Kidney (tissue), 14 donors: ENCODE measurements around the gene GUCY1B1. TPM values are rescaled to one million over a fixed set of nuclear protein-coding genes. Genes with fewer than 3 reads are reported as not detected.
A peak's percentile ranks its signal among the peaks of the same experiment; 100 is the strongest.

ENCODE experiments used
- DNase-seq, 5 donors: peaks; one replicate each; pipeline ENCODE4 v3.0.0-alpha.2; 2013 to 2020
- FAIRE-seq: peaks from 2 replicates; lab custom pipeline; 2012; peaks lifted over from hg19 to GRCh38; lab: Jason Lieb, UNC
- H3K27ac ChIP-seq, 2 donors: one replicate each; pipeline ENCODE4 v1.7.0; 2013; ENCODE audit warnings: low read depth in 2 of 2, low read length in 2 of 2, inconsistent platforms in 1 of 2
- H3K27me3 ChIP-seq: one replicate; pipeline ENCODE4 v1.7.1; 2013; ENCODE audit warnings: low read length, inconsistent platforms; ENCODE audit not compliant: control insufficient read depth, insufficient read depth
- H3K36me3 ChIP-seq, 3 donors: one replicate each; pipeline versions ENCODE4 v1.7.0 to v1.7.1; 2013; ENCODE audit warnings: low read length in 3 of 3, control low read depth in 1 of 3, inconsistent platforms in 1 of 3; ENCODE audit not compliant: insufficient read depth in 3 of 3, control insufficient read depth in 2 of 3
- H3K4me1 ChIP-seq, 3 donors: one replicate each; pipeline versions ENCODE4 v1.7.0 to v1.7.1; 2013; ENCODE audit warnings: low read length in 3 of 3, inconsistent platforms in 1 of 3, low read depth in 1 of 3; ENCODE audit not compliant: control insufficient read depth in 2 of 3, insufficient read depth in 2 of 3
- H3K4me3 ChIP-seq, 3 donors: one replicate each; pipeline versions ENCODE4 v1.7.0 to v1.8.1; 2013; ENCODE audit warnings: low read length in 3 of 3, control low read depth in 1 of 3, inconsistent platforms in 1 of 3
- H3K9ac ChIP-seq, 3 donors: one replicate each; pipeline versions ENCODE4 v1.7.0 to v1.7.1; 2013; ENCODE audit warnings: low read length in 3 of 3, control low read depth in 1 of 3, inconsistent platforms in 1 of 3
- H3K9me3 ChIP-seq, 3 donors: one replicate each; pipeline versions ENCODE4 v1.7.0 to v1.7.1; 2013; ENCODE audit warnings: low read length in 3 of 3, control low read depth in 1 of 3, inconsistent platforms in 1 of 3; ENCODE audit not compliant: control insufficient read depth in 2 of 3, insufficient read depth in 1 of 3
- CTCF ChIP-seq: IDR thresholded peaks from 3 replicates; pipeline ENCODE4 v1.5.1; 2012; ENCODE audit warnings: mild to moderate bottlenecking, moderate library complexity, borderline replicate concordance; ENCODE audit not compliant: insufficient read depth; ENCODE audit errors: extremely low read depth
- intact Hi-C: fragments of 100-400 bp; cut with DNase I; formaldehyde crosslinking; loops from one replicate; pipeline ENCODE4 v1.11.1; 2022
- polyA plus RNA-seq: library from polyadenylated mRNA; stranded (reverse); fragments of 350-450 nt; fragmentation: Illumina TruSeq; extraction: RNeasy Lipid Tissue Mini Kit (QIAGEN cat#74804); gene quantifications from one replicate; pipeline ENCODE4 v1.2.3, GENCODE V29; 2014; ENCODE audit warnings: low read depth, low replicate concordance; ENCODE audit not compliant: insufficient read depth
- total RNA-seq: library from RNA; stranded (reverse); fragmentation: NEBNext Ultra II Directional; extraction: Animal tissue kit (Norgen Biotek cat#: 25700); gene quantifications from one replicate; pipeline ENCODE4 v1.2.1, GENCODE V29; 2021
- donor health status: control.
- donor health status: control.
- donor health status: control.
- donor health status: control.
- donor health status: control.
- donor health status: DM: yes; HTN: yes; CAD: no.
- donor health status: Normal renal cell carcinoma (clear cell type).

GUCY1B1 gene
- total and polyA plus RNA-seq, 2 donors from 2014 or later = 13.2 to 24.7 TPM

GRCh38 chr4:155773196-155773800 is 14.5 kb downstream of the GUCY1B1 start:
- intact Hi-C loops = no loop called here
- Histone ChIP-seq H3K9me3 (no peaks in the 10 kb centered on the region), H3K27me3 (no peaks in the 10 kb centered on the region), H3K27ac (no peak overlapping the region), H3K4me1 (no peaks in the 10 kb centered on the region), H3K4me3 (no peak overlapping the region), H3K9ac (no peak overlapping the region), H3K36me3 (no peaks in the 10 kb centered on the region)
- FAIRE-seq = no peak
- no peak for DNase-seq
- no peak for TF ChIP-seq CTCF

DNA sequence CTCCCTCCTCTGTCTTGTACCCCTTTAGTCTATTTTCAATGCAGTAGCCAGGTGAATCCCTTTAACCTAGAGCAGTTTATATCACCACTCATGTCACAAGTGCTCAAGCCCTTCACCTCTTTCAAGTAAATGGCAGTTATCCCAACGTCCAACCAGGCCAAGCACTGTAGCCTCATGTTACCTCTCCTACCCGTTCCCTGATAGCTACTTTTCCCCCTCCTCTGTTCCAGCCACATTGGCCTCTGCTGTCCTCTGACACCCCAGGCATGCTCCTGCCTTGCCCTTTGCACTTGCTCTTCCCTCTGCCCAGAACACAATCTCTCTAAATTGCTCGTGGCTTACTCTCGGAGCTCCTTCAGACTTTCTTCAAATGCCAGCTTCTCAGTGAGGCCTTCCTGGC is 15.2 kb downstream of the GUCY1B1 start:
- no peak for FAIRE-seq
- H3K4me3 ChIP-seq = no peak overlapping the region
- intact Hi-C loops = no loop called here
- H3K36me3 ChIP-seq = peaks cover 0 to 1% (median 0%) of the 10 kb centered on the region in 3 donors
- DNase-seq = no peak
- H3K27ac ChIP-seq = no peak overlapping the region
- H3K9ac ChIP-seq = no peak overlapping the region
- no peak for TF ChIP-seq CTCF
- no peaks in the 10 kb centered on the region for H3K4me1 ChIP-seq
- H3K9me3 ChIP-seq = no peaks in the 10 kb centered on the region
- no peaks in the 10 kb centered on the region for H3K27me3 ChIP-seq

- Histone ChIP-seq H3K4me3 (no peak overlapping the region), H3K9ac (no peak overlapping the region), H3K9me3 (no peaks in the 10 kb centered on the region), H3K27ac (peak overlapping the region; percentile 3 to 5), H3K27me3 (no peaks in the 10 kb centered on the region), H3K4me1 (no peaks in the 10 kb centered on the region), H3K36me3 (peaks cover 0 to 2% (median 0%) of the 10 kb centered on the region in 3 donors)
- intact Hi-C loops = no loop called here
- DNase-seq (peak in 2 of 5 donors; percentile 61 to 85), FAIRE-seq (peak; percentile 56)
- no peak for TF ChIP-seq CTCF
These were observed 19.3 kb downstream of the GUCY1B1 start for GRCh38 chr4:155777971-155778735.
